Heart right ventricle (tissue), 16 donors: ENCODE results near the gene BAHD1. TPM values are rescaled to one million over a fixed set of nuclear protein-coding genes. Genes with fewer than 3 reads are reported as not detected.

Experiments used
- ATAC-seq, 8 donors: fragments of 200-7000 bp; cut with Tn5 transposase; one replicate each; pipeline ENCODE4 v1.9.1; 2020; ENCODE audit warnings: mild to moderate bottlenecking in 8 of 8, moderate library complexity in 8 of 8, moderate number of reproducible peaks in 1 of 8
- DNase-seq, 2 donors: peaks; one replicate each; pipeline ENCODE4 v3.0.0-alpha.2; 2020
- H3K27ac ChIP-seq, 10 donors: fragments of 200-600 bp; sonication (generic) in 2 of 10; one replicate each; pipeline versions ENCODE4 v1.5.0 to v1.8.0; 2020 to 2022; ENCODE audit warnings: mild to moderate bottlenecking in 3 of 10
- H3K27me3 ChIP-seq, 7 donors: fragments of 200-600 bp; one replicate each; pipeline ENCODE4 v1.8.0; 2021 to 2022; ENCODE audit warnings: mild to moderate bottlenecking in 2 of 7
- H3K36me3 ChIP-seq, 9 donors: fragments of 200-600 bp; sonication (generic) in 1 of 9; one replicate each; pipeline versions ENCODE4 v1.5.0 to v1.8.0; 2020 to 2022; ENCODE audit warnings: mild to moderate bottlenecking in 2 of 9
- H3K4me1 ChIP-seq, 9 donors: fragments of 200-600 bp; sonication (generic) in 1 of 9; one replicate each; pipeline versions ENCODE4 v1.5.0 to v1.8.0; 2020 to 2022; ENCODE audit warnings: mild to moderate bottlenecking in 4 of 9
- H3K4me3 ChIP-seq, 10 donors: fragments of 200-600 bp; sonication (generic) in 2 of 10; one replicate each; pipeline versions ENCODE4 v1.5.0 to v1.8.0; 2020 to 2022; ENCODE audit warnings: mild to moderate bottlenecking in 7 of 10, moderate library complexity in 2 of 10
- H3K9me3 ChIP-seq, 11 donors: fragments of 200-600 bp in 10 of 11; sonication (generic) in 2 of 11; one replicate each; pipeline versions ENCODE4 v1.5.0 to v1.8.0; 2013 to 2022; ENCODE audit warnings: mild to moderate bottlenecking in 2 of 11, control low read depth in 1 of 11, moderate library complexity in 1 of 11
- CTCF ChIP-seq, 9 donors: fragments of 200-600 bp; sonication (generic) in 2 of 9; IDR thresholded peaks; one replicate each; pipeline versions ENCODE4 v1.5.0 to v1.8.0; 2021 to 2022; ENCODE audit warnings: antibody characterized with exemption in 9 of 9, mild to moderate bottlenecking in 5 of 9, moderate library complexity in 1 of 9
- WGBS, 2 donors: extraction: QIAGEN DNeasy Blood & Tissue Kit; methylation state at CpG; one replicate each; pipeline ENCODE4 v1.1.7; 2013; ENCODE audit warnings: inconsistent platforms in 1 of 2; 5-methylcytosine and 5-hydroxymethylcytosine counted together
- intact Hi-C, 10 donors: fragments of 100-400 bp; cut with DNase I; formaldehyde crosslinking; loops; one replicate each; pipeline versions ENCODE4 v1.11.1 to v1.14.2; 2022
- polyA plus RNA-seq, 2 donors: library from polyadenylated mRNA; stranded (reverse); fragments of 200-250 nt; gene quantifications; one replicate each; pipeline ENCODE4 v1.2.3, GENCODE V29; 2013
- total RNA-seq, 10 donors: library from RNA; stranded (reverse); fragmentation: NEBNext Ultra II Directional in 3 of 10; extraction: Animal tissue kit (Norgen Biotek cat#: 25700) in 3 of 10; gene quantifications; one replicate each; pipeline versions ENCODE4 v1.2.1 to v1.2.4, GENCODE V29; 2021 to 2023
- donor health status: Arrhythmogenic right ventricular cardiomyopathy.
- donor health status: ischemic (EF 13 %, LVEDD 7.1; RV severe dilation, severe dysfunction).
- donor health status: healthy with polysubstance abuse.
- donor health status: DM: no; HTN: yes; CAD: no.
- donor health status: DM: no; HTN: no; CAD: no.
- donor health status: ischemic (EF 25% LVEDD 6.9; RV normal size, moderate dysfunction).
- donor health status: ischemic (EF 25% LVEDD 5.7; RV mildly dilated, moderate dysfunction).
- donor health status: healthy.
- donor health status: DM: yes; HTN: yes; CAD: no.
- donor health status: Ischemic cardiomyopathy.
- donor health status: ischemic (EF 35%, LVEDD 5.7; RV mildly dilated, moderate dysfunction).
- donor health status: nonischemic (EF 11% LVEDD 7.7; RV severe dilation, severe dysfunction).
- donor health status: DM: yes; HTN: yes; CAD: no.
- donor health status: PGD.
- donor health status: ischemic (EF 29% LVEDD 5.4; RV normal size, mild dysfunction).
- donor health status: nonischemic (EF 23%, LVEDD 6.1; RV moderate dilation, normal function).

BAHD1 gene
- total and polyA plus RNA-seq, 12 donors = 8.9 to 17.8 (median 15.8) TPM

GRCh38 chr15:40463886-40464545 is 23.3 kb downstream of the BAHD1 start:
- no peaks in the 10 kb centered on the region for H3K4me1 ChIP-seq
- no peaks in the 10 kb centered on the region for H3K9me3 ChIP-seq
- H3K27me3 ChIP-seq = no peaks in the 10 kb centered on the region
- ATAC-seq (no peak), DNase-seq (no peak)
- H3K4me3 ChIP-seq = no peak overlapping the region
- TF ChIP-seq CTCF (IDR thresholded peaks at IDR 0.05) = no peak
- H3K27ac ChIP-seq = no peak overlapping the region
- H3K36me3 ChIP-seq = peaks cover 0 to 89% (median 35%) of the 10 kb centered on the region in 9 donors
- 93% methylated on average over 14 of the region's 14 CpGs for WGBS, 2 donors
- intact Hi-C loops = loop anchor here in 1 of 10 donors (10.0 kb wide), 1 partner anchor 101 kb away; the partner anchor contains the start of genes CCDC32 and RPUSD2

- 96% methylated on average over 3 of the region's 3 CpGs for WGBS, 2 donors
- ATAC-seq (no peak), DNase-seq (no peak)
- Histone ChIP-seq H3K27ac (no peak overlapping the region), H3K4me3 (no peak overlapping the region), H3K9me3 (no peaks in the 10 kb centered on the region), H3K4me1 (peaks cover 0 to 3% (median 0%) of the 10 kb centered on the region in 9 donors), H3K36me3 (peaks cover 0 to 82% (median 29%) of the 10 kb centered on the region in 9 donors), H3K27me3 (no peaks in the 10 kb centered on the region)
- intact Hi-C loops = loop anchor here in 1 of 10 donors (10.0 kb wide), 1 partner anchor 100 kb away; the partner anchor contains the start of genes CCDC32 and RPUSD2
- TF ChIP-seq CTCF (IDR thresholded peaks at IDR 0.05) = no peak
These were observed 23.9 kb downstream of the BAHD1 start for GRCh38 chr15:40464595-40465185.

DNA sequence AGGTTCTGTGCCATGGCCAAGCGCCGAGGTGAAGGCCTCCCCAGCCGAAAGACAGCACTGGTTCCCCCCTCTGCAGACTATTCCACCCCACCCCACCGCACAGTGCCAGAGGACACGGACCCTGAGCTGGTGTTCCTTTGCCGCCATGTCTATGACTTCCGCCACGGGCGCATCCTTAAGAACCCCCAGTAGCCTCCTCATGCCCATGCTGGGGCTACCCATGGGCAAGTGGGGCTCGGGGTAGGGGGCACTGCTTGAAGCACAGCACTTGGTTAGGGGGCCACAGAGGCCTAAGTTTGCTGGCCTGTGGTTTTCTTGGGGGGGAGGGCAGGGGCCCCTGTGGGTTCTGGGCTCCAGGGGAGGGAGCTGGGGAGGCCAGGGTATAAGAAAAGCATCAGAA is 25.2 kb downstream of the BAHD1 start:
- H3K9me3 ChIP-seq = no peaks in the 10 kb centered on the region
- H3K36me3 ChIP-seq = peaks cover 0 to 71% (median 29%) of the 10 kb centered on the region in 9 donors
- peaks cover 0 to 12% (median 7%) of the 10 kb centered on the region in 9 donors for H3K4me1 ChIP-seq
- intact Hi-C loops = loop anchor here in 1 of 10 donors (10.0 kb wide), 1 partner anchor 99 kb away; the partner anchor contains the start of genes CCDC32 and RPUSD2
- no peaks in the 10 kb centered on the region for H3K27me3 ChIP-seq
- no peak overlapping the region for H3K4me3 ChIP-seq
- DNase-seq (no peak), ATAC-seq (no peak)
- WGBS, 2 donors = 96 to 98% methylated on average over 10 of the region's 10 CpGs
- TF ChIP-seq CTCF (IDR thresholded peaks at IDR 0.05) = no peak
- no peak overlapping the region for H3K27ac ChIP-seq

- H3K4me1 ChIP-seq = peaks cover under 1 to 16% (median 11%) of the 10 kb centered on the region in 9 donors
- ATAC-seq = no peak
- peaks cover 0 to 64% (median 29%) of the 10 kb centered on the region in 9 donors for H3K36me3 ChIP-seq
- 84 to 86% methylated on average over 7 of the region's 7 CpGs for WGBS, 2 donors
- no peak overlapping the region for H3K27ac ChIP-seq
- H3K27me3 ChIP-seq = no peaks in the 10 kb centered on the region
- no peak for DNase-seq
- intact Hi-C loops = loop anchor here in 1 of 10 donors (10.0 kb wide), 1 partner anchor 98 kb away; the partner anchor contains the start of genes CCDC32 and RPUSD2
- no peak overlapping the region for H3K4me3 ChIP-seq
- TF ChIP-seq CTCF (IDR thresholded peaks at IDR 0.05) = no peak
- H3K9me3 ChIP-seq = no peaks in the 10 kb centered on the region
These were observed 25.9 kb downstream of the BAHD1 start for GRCh38 chr15:40466426-40467260.
